Measurements from ENCODE around the gene H1-8. TPM values are rescaled to one million over a fixed set of nuclear protein-coding genes. Genes with fewer than 3 reads are reported as not detected.

H1-8 gene
- total RNA-seq, 4 donors from 2014 or later, result not detected

DNA sequence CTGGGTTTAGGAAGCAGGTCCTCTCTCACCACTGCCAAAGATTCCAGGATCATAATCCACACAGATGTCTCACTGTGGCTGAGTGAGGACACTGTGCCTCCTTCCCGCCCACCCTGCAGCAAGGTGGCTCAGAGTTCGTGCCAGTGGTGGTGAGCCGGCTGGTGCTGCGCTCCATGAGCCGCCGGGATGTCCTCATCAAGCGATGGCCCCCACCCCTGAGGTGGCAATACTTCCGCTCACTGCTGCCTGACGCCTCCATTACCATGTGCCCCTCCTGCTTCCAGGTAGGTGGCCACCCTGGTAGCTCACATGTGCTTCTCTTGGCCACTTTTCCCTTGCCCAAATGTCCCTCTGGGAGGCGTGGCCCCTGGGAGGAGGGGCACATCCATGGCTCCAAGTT, 23.5 kb upstream of the H1-8 start:
- DNase-seq, result no peak
- WGBS, 2 donors (ENCODE audit: low coverage in 1 of 2), result 96% methylated on average over 10 of the region's 10 CpGs; no CpG with 5 or more reads in 1 of the 2 donors
- intact Hi-C loops (cut with DNase I; ENCODE audit: low total_unique reads) (no loop called here), in situ Hi-C loops (cut with MboI; ENCODE audit: low pct_ligation_motif_present in 1 of 4, low pct_unique_long_range_greater_than_20kb in 1 of 4, low sequenced_read_pairs in 3 of 4) (no loop called here)
- Histone ChIP-seq H3K4me3 (no peak overlapping the region), H3K27ac (no peak overlapping the region), H3K27me3 (no peaks in the 10 kb centered on the region), H3K9me3 (no peaks in the 10 kb centered on the region), H3K4me1 (no peaks in the 10 kb centered on the region), H3K36me3 (no peaks in the 10 kb centered on the region)
- TF ChIP-seq EP300 (IDR thresholded peaks at IDR 0.05; ENCODE audit: low read depth) (no peak), POLR2A (IDR thresholded peaks at IDR 0.05) (no peak)
- TF ChIP-seq, protein P1, sequence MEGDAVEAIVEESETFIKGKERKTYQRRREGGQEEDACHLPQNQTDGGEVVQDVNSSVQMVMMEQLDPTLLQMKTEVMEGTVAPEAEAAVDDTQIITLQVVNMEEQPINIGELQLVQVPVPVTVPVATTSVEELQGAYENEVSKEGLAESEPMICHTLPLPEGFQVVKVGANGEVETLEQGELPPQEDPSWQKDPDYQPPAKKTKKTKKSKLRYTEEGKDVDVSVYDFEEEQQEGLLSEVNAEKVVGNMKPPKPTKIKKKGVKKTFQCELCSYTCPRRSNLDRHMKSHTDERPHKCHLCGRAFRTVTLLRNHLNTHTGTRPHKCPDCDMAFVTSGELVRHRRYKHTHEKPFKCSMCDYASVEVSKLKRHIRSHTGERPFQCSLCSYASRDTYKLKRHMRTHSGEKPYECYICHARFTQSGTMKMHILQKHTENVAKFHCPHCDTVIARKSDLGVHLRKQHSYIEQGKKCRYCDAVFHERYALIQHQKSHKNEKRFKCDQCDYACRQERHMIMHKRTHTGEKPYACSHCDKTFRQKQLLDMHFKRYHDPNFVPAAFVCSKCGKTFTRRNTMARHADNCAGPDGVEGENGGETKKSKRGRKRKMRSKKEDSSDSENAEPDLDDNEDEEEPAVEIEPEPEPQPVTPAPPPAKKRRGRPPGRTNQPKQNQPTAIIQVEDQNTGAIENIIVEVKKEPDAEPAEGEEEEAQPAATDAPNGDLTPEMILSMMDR (IDR thresholded peaks at IDR 0.05), result no peak

DNA sequence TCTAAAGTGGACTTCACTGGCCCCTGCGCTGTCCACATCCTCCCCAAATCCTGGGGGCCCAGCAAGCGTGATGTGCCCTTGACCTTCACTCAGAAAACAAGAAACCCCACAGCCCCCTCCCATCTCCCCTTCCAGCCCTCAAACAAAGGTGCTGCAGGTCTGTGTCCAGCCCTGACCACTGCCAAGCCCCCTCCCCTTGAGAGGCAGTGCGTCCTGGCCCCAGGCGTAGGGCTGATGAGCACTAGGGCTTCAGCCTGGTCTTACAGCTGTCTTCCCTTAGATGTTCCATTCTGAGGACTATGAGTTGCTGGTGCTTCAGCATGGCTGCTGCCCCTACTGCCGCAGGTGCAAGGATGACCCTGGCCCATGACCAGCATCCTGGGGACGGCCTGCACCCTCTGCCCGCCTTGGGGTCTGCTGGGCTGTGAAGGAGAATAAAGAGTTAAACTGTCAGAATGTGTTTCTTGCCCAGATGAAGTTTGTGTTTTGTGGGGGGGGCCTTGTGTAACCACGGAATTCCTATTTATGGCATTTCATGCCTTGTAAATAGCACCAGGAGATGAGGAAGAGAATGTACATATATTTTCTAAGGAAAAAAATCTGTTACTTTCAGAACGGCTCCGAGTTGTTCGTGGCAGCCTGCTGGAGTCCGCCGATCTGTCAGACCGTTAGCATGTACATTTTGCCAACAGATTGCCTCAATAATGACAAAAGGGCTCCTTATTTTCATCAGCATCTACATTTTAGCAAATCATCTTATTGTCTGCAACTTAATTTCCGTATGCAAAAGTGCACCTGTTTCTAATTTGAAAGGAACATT, 22.9 kb upstream of the H1-8 start:
- Histone ChIP-seq H3K27me3 (no peaks in the 10 kb centered on the region), H3K9me3 (no peaks in the 10 kb centered on the region), H3K4me3 (no peak overlapping the region), H3K27ac (no peak overlapping the region), H3K4me1 (no peaks in the 10 kb centered on the region), H3K36me3 (no peaks in the 10 kb centered on the region)
- TF ChIP-seq EP300 (IDR thresholded peaks at IDR 0.05; ENCODE audit: low read depth) (no peak), POLR2AphosphoS5 (IDR thresholded peaks at IDR 0.05) (no peak), POLR2A (IDR thresholded peaks at IDR 0.05) (no peak)
- TF ChIP-seq, protein P1 (IDR thresholded peaks at IDR 0.05), result no peak
- in situ Hi-C loops (cut with MboI; ENCODE audit: low pct_ligation_motif_present in 1 of 4, low pct_unique_long_range_greater_than_20kb in 1 of 4, low sequenced_read_pairs in 3 of 4) (no loop called here), intact Hi-C loops (cut with DNase I; ENCODE audit: low total_unique reads) (no loop called here)
- 92 to 95% methylated on average over 7 to 15 of the region's 15 CpGs for WGBS, 2 donors (ENCODE audit: low coverage in 1 of 2)
- DNase-seq, result no peak

DNA sequence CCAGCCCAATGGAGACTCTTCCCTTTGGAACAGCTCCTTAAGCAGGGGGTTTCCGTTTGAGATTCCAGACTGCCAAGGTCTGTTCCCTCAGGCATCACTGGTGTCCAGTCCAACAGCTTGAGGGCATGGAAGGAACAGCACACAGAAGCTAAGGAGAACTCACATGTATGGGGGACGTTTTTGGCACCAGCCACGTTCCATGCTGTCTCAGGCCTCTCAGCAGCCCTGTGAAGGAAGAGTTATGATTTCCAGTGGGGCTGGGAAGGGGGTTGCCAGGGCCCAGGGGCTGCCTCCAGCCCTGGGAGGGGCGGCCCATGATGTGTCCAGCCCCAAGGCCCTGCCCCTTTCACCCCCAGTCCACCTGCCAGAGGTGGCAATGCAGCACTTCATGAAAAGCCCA, 22.0 kb upstream of the H1-8 start:
- H3K36me3 ChIP-seq, result no peaks in the 10 kb centered on the region
- in situ Hi-C loops (cut with MboI; ENCODE audit: low pct_ligation_motif_present in 1 of 4, low pct_unique_long_range_greater_than_20kb in 1 of 4, low sequenced_read_pairs in 3 of 4) (no loop called here), intact Hi-C loops (cut with DNase I; ENCODE audit: low total_unique reads) (no loop called here)
- no peak for DNase-seq
- WGBS, 2 donors (ENCODE audit: low coverage in 1 of 2), result 88% methylated on average over 4 of the region's 4 CpGs; no CpG with 5 or more reads in 1 of the 2 donors
- no peaks in the 10 kb centered on the region for H3K9me3 ChIP-seq
- H3K4me3 ChIP-seq, result no peak overlapping the region
- H3K4me1 ChIP-seq, result no peaks in the 10 kb centered on the region
- no peak overlapping the region for H3K27ac ChIP-seq
- no peaks in the 10 kb centered on the region for H3K27me3 ChIP-seq
- no peak for TF ChIP-seq POLR2A (IDR thresholded peaks at IDR 0.05)
- TF ChIP-seq POLR2AphosphoS5 (IDR thresholded peaks at IDR 0.05), result no peak
- TF ChIP-seq EP300 (IDR thresholded peaks at IDR 0.05; ENCODE audit: low read depth), result no peak
- TF ChIP-seq, protein P1 (IDR thresholded peaks at IDR 0.05), result no peak

DNA sequence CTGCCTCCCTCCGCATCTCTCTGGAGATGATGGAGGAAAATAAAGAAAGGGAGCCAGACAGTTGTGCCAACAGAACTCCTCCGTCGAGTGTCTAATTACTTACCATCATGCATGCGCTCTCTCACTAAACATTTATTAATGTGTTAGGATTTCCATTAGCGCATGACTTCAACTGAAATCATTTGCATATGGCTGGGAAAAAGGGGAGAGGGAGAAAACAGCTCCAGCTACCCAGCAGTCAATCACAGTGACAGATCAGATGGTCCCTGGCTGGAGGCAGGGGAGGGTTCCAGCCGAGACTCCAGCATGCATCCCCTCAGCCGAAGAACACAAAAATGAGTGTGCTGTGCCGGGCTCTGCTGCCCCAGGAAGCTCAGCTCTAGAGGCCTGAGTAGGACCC, 21.4 kb upstream of the H1-8 start:
- no peak for TF ChIP-seq POLR2A (IDR thresholded peaks at IDR 0.05)
- TF ChIP-seq, protein P1 (IDR thresholded peaks at IDR 0.05), result no peak
- no peak for TF ChIP-seq POLR2AphosphoS5 (IDR thresholded peaks at IDR 0.05)
- TF ChIP-seq EP300 (IDR thresholded peaks at IDR 0.05; ENCODE audit: low read depth), result no peak
- no peak for DNase-seq
- H3K9me3 ChIP-seq, result no peaks in the 10 kb centered on the region
- intact Hi-C loops (cut with DNase I; ENCODE audit: low total_unique reads) (no loop called here), in situ Hi-C loops (cut with MboI; ENCODE audit: low pct_ligation_motif_present in 1 of 4, low pct_unique_long_range_greater_than_20kb in 1 of 4, low sequenced_read_pairs in 3 of 4) (no loop called here)
- 63 to 79% methylated on average over 4 to 8 of the region's 8 CpGs for whole genome bisulfite sequencing, 2 donors (ENCODE audit: low coverage in 1 of 2)
- H3K36me3 ChIP-seq, result no peaks in the 10 kb centered on the region
- no peaks in the 10 kb centered on the region for H3K27me3 ChIP-seq
- no peaks in the 10 kb centered on the region for H3K4me1 ChIP-seq
- H3K27ac ChIP-seq, result no peak overlapping the region
- no peak overlapping the region for H3K4me3 ChIP-seq

All from transverse colon (tissue), 4 donors.